H9 (cell line): Measurements from ENCODE around the gene MRPS5. TPM values are rescaled to one million over a fixed set of nuclear protein-coding genes. Genes with fewer than 3 reads are reported as not detected.

Experiments
- DNase-seq: peaks from one replicate; pipeline ENCODE4 v3.0.0-alpha.2; 2017
- H2AFZ ChIP-seq: one replicate; pipeline ENCODE4 v1.6.1; 2013; ENCODE audit warnings: mild to moderate bottlenecking, low read length, control low read depth, moderate library complexity
- H2AK5ac ChIP-seq: 2 replicates; pipeline ENCODE4 v1.6.1; 2013; ENCODE audit warnings: low read length, control low read depth, mixed read lengths; ENCODE audit not compliant: insufficient read length
- H2BK120ac ChIP-seq: one replicate; pipeline ENCODE4 v1.6.1; 2013; ENCODE audit warnings: low read depth, mild to moderate bottlenecking, low read length, control low read depth, inconsistent platforms; ENCODE audit not compliant: poor library complexity, severe bottlenecking
- H2BK12ac ChIP-seq: 2 replicates; pipeline ENCODE4 v1.6.1; 2013; ENCODE audit warnings: low read length, control low read depth, mixed read lengths, low read depth; ENCODE audit not compliant: insufficient read length
- H2BK15ac ChIP-seq: 2 replicates; pipeline ENCODE4 v1.6.1; 2013; ENCODE audit warnings: low read depth, low read length, control low read depth
- H2BK20ac ChIP-seq: one replicate; pipeline ENCODE4 v1.6.1; 2013; ENCODE audit warnings: low read depth, mild to moderate bottlenecking, low read length, control low read depth, inconsistent platforms; ENCODE audit not compliant: poor library complexity, severe bottlenecking
- H2BK5ac ChIP-seq: 2 replicates; pipeline ENCODE4 v1.6.1; 2013; ENCODE audit warnings: low read length, control low read depth, mixed read lengths; ENCODE audit not compliant: insufficient read length
- H3K14ac ChIP-seq: 2 replicates; pipeline ENCODE4 v1.6.1; 2013; ENCODE audit warnings: low read length, control low read depth; ENCODE audit not compliant: insufficient read depth
- H3K18ac ChIP-seq: 2 replicates; pipeline ENCODE4 v1.6.1; 2013; ENCODE audit warnings: low read depth, mild to moderate bottlenecking, mixed read lengths, low read length, control low read depth; ENCODE audit not compliant: insufficient read length
- H3K23ac ChIP-seq: 2 replicates; pipeline ENCODE4 v1.6.1; 2013; ENCODE audit warnings: low read length, control low read depth, mixed read lengths, low read depth; ENCODE audit not compliant: insufficient read length
- H3K23me2 ChIP-seq: 2 replicates; pipeline ENCODE4 v1.6.1; 2013; ENCODE audit warnings: low read depth, mild to moderate bottlenecking, mixed read lengths, low read length, control low read depth; ENCODE audit not compliant: insufficient read length, poor library complexity, severe bottlenecking
- H3K27ac ChIP-seq: 2 replicates; pipeline ENCODE4 v1.5.1; 2013; ENCODE audit warnings: low read length, control low read depth, mixed read lengths, low read depth; ENCODE audit not compliant: insufficient read length
- H3K27me3 ChIP-seq: 2 replicates; pipeline ENCODE4 v1.6.1; 2013; ENCODE audit warnings: low read length, control low read depth, inconsistent platforms; ENCODE audit not compliant: insufficient read depth
- H3K4ac ChIP-seq: 2 replicates; pipeline ENCODE4 v1.6.1; 2013; ENCODE audit warnings: low read depth, mild to moderate bottlenecking, control low read depth, inconsistent platforms, low read length, moderate library complexity
- H3K4me1 ChIP-seq: 2 replicates; pipeline ENCODE4 v1.6.1; 2013; ENCODE audit warnings: low read length, control low read depth, inconsistent platforms; ENCODE audit not compliant: insufficient read depth
- H3K4me2 ChIP-seq: 2 replicates; pipeline ENCODE4 v1.6.1; 2013; ENCODE audit warnings: low read length, control low read depth, mixed read lengths; ENCODE audit not compliant: insufficient read length, insufficient read depth
- H3K56ac ChIP-seq: 2 replicates; pipeline ENCODE4 v1.6.1; 2013; ENCODE audit warnings: low read depth, mild to moderate bottlenecking, mixed read lengths, low read length, control low read depth; ENCODE audit not compliant: insufficient read length
- H3K79me1 ChIP-seq: 2 replicates; pipeline ENCODE4 v1.6.1; 2013; ENCODE audit warnings: low read depth, mild to moderate bottlenecking, moderate library complexity, low read length, control low read depth, inconsistent platforms; ENCODE audit not compliant: insufficient read depth, poor library complexity, severe bottlenecking
- H3K79me2 ChIP-seq: 2 replicates; pipeline ENCODE4 v1.6.1; 2013; ENCODE audit warnings: low read length, control low read depth, inconsistent platforms; ENCODE audit not compliant: insufficient read depth
- H3K9ac ChIP-seq: 2 replicates; pipeline ENCODE4 v1.6.1; 2013; ENCODE audit warnings: low read length, control low read depth, mixed read lengths; ENCODE audit not compliant: insufficient read length; ENCODE audit errors: extremely low read depth
- H3K9me3 ChIP-seq: one replicate; pipeline ENCODE4 v1.6.1; 2013; ENCODE audit warnings: low read depth, low read length, inconsistent platforms; ENCODE audit not compliant: control insufficient read depth
- H3T11ph ChIP-seq: one replicate; pipeline ENCODE4 v1.6.1; 2013; ENCODE audit warnings: mild to moderate bottlenecking, low read length, control low read depth, inconsistent platforms
- H4K20me1 ChIP-seq: one replicate; pipeline ENCODE4 v1.6.1; 2013; ENCODE audit not compliant: control insufficient read depth, insufficient read length, insufficient read depth
- H4K5ac ChIP-seq: 2 replicates; pipeline ENCODE4 v1.6.1; 2013; ENCODE audit warnings: low read depth, mild to moderate bottlenecking, mixed read lengths, low read length, control low read depth; ENCODE audit not compliant: insufficient read length
- H4K8ac ChIP-seq: replicated peaks from 2 replicates; pipeline ENCODE4 v1.6.1; 2013; ENCODE audit warnings: low read length, control low read depth, mixed read lengths, low read depth; ENCODE audit not compliant: insufficient read length
- H4K91ac ChIP-seq: 2 replicates; pipeline ENCODE4 v1.6.1; 2013; ENCODE audit warnings: low read depth, mild to moderate bottlenecking, moderate library complexity, mixed read lengths, low read length, control low read depth; ENCODE audit not compliant: insufficient read length
- H3K27ac Mint-ChIP-seq, 3 experiments: 2 replicates in 2 of 3; 3 replicates in 1 of 3; pipeline ENCODE4 v1.8.0; 2020 to 2021; ENCODE audit warnings: mixed read lengths in 3 of 3, mild to moderate bottlenecking in 1 of 3, moderate library complexity in 1 of 3
- H3K27me3 Mint-ChIP-seq: 2 replicates; pipeline ENCODE4 v1.8.0; 2021; ENCODE audit warnings: low read depth, mild to moderate bottlenecking, moderate library complexity, mixed read lengths
- H3K36me3 Mint-ChIP-seq, 3 experiments: 2 replicates in 2 of 3; 3 replicates in 1 of 3; pipeline ENCODE4 v1.8.0; 2020 to 2021; ENCODE audit warnings: low read depth in 3 of 3, mixed read lengths in 3 of 3; ENCODE audit not compliant: insufficient read depth in 1 of 3
- H3K4me1 Mint-ChIP-seq, 2 experiments: 2 replicates each; pipeline ENCODE4 v1.8.0; 2020; ENCODE audit warnings: mixed read lengths in 2 of 2
- H3K4me3 Mint-ChIP-seq, 2 experiments: 2 replicates in 1 of 2; 3 replicates in 1 of 2; pipeline ENCODE4 v1.8.0; 2020 to 2021; ENCODE audit warnings: mild to moderate bottlenecking in 2 of 2, mixed read lengths in 2 of 2, moderate library complexity in 1 of 2
- H3K9me3 Mint-ChIP-seq, 2 experiments: 2 replicates in 1 of 2; 3 replicates in 1 of 2; pipeline ENCODE4 v1.8.0; 2020; ENCODE audit warnings: mild to moderate bottlenecking in 2 of 2, mixed read lengths in 2 of 2, moderate library complexity in 1 of 2
- total RNA-seq: library from RNA; stranded (reverse); gene quantifications from 2 replicates; pipeline ENCODE4 v1.2.1, GENCODE V29; 2021
- TF ChIP-seq, protein P1 (sequence below): fragments of 200-600 bp; sonication (generic); conservative IDR thresholded peaks from 3 replicates; pipeline ENCODE4 v1.8.0; 2021; ENCODE audit warnings: antibody characterized with exemption, mild to moderate bottlenecking

MRPS5 gene
- total RNA-seq, 1 experiment from 2014 or later = 50.9 TPM

DNA sequence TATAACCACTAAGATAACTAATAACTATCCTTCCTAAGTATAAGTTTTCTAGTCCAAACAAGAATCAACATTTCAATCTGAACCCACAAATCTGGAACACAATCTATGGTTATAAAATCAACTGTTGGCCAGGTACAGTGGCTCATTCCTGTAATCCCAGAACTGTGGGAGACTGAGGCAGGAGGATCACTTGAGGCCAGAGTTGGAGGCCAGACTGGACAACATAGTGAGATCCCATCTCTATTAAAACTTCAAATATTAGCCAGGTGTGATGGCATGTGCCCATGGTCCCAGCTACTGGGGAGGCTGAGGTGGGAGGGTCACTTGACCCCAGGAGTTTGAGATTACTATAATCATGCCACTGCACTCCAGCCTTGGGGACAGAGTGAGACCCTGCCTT, 11.2 kb downstream of the MRPS5 start:
- H2AK5ac ChIP-seq = no peak overlapping the region
- no peaks in the 10 kb centered on the region for H3K23me2 ChIP-seq
- H3K4ac ChIP-seq = no peak overlapping the region
- no peak for DNase-seq
- Mint-ChIP-seq H3K27me3 (no peaks in the 10 kb centered on the region), H3K4me3 (no peak overlapping the region), H3K36me3 (peaks cover 39 to 79% (median 64%) of the 10 kb centered on the region in 3 experiments; a peak in 6 of 7 replicates), H3K27ac (no peak overlapping the region), H3K9me3 (no peaks in the 10 kb centered on the region), H3K4me1 (no peaks in the 10 kb centered on the region)
- H4K8ac ChIP-seq = no peak overlapping the region
- H3K4me1 ChIP-seq = no peaks in the 10 kb centered on the region
- TF ChIP-seq, protein P1, sequence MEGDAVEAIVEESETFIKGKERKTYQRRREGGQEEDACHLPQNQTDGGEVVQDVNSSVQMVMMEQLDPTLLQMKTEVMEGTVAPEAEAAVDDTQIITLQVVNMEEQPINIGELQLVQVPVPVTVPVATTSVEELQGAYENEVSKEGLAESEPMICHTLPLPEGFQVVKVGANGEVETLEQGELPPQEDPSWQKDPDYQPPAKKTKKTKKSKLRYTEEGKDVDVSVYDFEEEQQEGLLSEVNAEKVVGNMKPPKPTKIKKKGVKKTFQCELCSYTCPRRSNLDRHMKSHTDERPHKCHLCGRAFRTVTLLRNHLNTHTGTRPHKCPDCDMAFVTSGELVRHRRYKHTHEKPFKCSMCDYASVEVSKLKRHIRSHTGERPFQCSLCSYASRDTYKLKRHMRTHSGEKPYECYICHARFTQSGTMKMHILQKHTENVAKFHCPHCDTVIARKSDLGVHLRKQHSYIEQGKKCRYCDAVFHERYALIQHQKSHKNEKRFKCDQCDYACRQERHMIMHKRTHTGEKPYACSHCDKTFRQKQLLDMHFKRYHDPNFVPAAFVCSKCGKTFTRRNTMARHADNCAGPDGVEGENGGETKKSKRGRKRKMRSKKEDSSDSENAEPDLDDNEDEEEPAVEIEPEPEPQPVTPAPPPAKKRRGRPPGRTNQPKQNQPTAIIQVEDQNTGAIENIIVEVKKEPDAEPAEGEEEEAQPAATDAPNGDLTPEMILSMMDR = no peak
- H2BK15ac ChIP-seq = no peak overlapping the region
- no peak overlapping the region for H2AFZ ChIP-seq
- no peak overlapping the region for H3K23ac ChIP-seq
- H2BK20ac ChIP-seq = no peak overlapping the region
- no peak overlapping the region for H3K14ac ChIP-seq
- no peak overlapping the region for H3K56ac ChIP-seq
- no peak overlapping the region for H3K18ac ChIP-seq
- H3K79me1 ChIP-seq = peaks cover 2% of the 10 kb centered on the region
- no peak overlapping the region for H2BK5ac ChIP-seq
- no peaks in the 10 kb centered on the region for H3K79me2 ChIP-seq
- H3K9me3 ChIP-seq = no peaks in the 10 kb centered on the region
- H3K4me2 ChIP-seq = no peak overlapping the region
- no peak overlapping the region for H3K9ac ChIP-seq
- H2BK120ac ChIP-seq = no peak overlapping the region
- no peaks in the 10 kb centered on the region for H3K27me3 ChIP-seq
- no peak overlapping the region for H4K91ac ChIP-seq
- no peak overlapping the region for H3T11ph ChIP-seq
- no peak overlapping the region for H2BK12ac ChIP-seq
- H3K27ac ChIP-seq = no peak overlapping the region
- H4K20me1 ChIP-seq = no peaks in the 10 kb centered on the region
- no peak overlapping the region for H4K5ac ChIP-seq
